Suprapubic skin (tissue), 4 donors: Measurements from ENCODE around the gene ACVR2B.

ENCODE experiments used
- CTCF ChIP-seq, 2 donors: fragments of 200-600 bp in 1 of 2; fragments of 450-650 bp in 1 of 2; sonication (generic) in 1 of 2; IDR thresholded peaks; one replicate each; pipeline ENCODE4 v1.5.1; 2016 to 2019; ENCODE audit warnings: antibody characterized with exemption in 2 of 2, mild to moderate bottlenecking in 1 of 2, moderate library complexity in 1 of 2
- EP300 ChIP-seq: sonication (generic); formaldehyde crosslinking; IDR thresholded peaks from one replicate; pipeline ENCODE4 v1.6.1; 2017; ENCODE audit warnings: antibody characterized with exemption
- POLR2A ChIP-seq, 2 donors: fragments of 450-650 bp; IDR thresholded peaks; one replicate each; pipeline ENCODE4 v1.6.1; 2017; ENCODE audit warnings: antibody characterized with exemption in 2 of 2, mild to moderate bottlenecking in 2 of 2, moderate library complexity in 2 of 2
- POLR2AphosphoS5 ChIP-seq, 3 donors: sonication (generic); formaldehyde crosslinking; IDR thresholded peaks; one replicate each; pipeline ENCODE4 v1.6.1; 2017; ENCODE audit warnings: antibody characterized with exemption in 3 of 3

- TF ChIP-seq CTCF (IDR thresholded peaks at IDR 0.05) (no peak), POLR2A (IDR thresholded peaks at IDR 0.05) (no peak), EP300 (no peak), POLR2AphosphoS5 (IDR thresholded peaks at IDR 0.05) (no peak)
Observed at GRCh38 chr3:38511546-38511945, 57.9 kb downstream of the ACVR2B start.
